ENCODE data around the gene OR2T29. TPM values are rescaled to one million over a fixed set of nuclear protein-coding genes. Genes with fewer than 3 reads are reported as not detected.

The OR2T29 gene
- total and polyA plus RNA-seq, 2 of the 8 experiments (the other 6 are each of a cell fraction or from before 2014, with no cell fraction given) = not detected

DNA sequence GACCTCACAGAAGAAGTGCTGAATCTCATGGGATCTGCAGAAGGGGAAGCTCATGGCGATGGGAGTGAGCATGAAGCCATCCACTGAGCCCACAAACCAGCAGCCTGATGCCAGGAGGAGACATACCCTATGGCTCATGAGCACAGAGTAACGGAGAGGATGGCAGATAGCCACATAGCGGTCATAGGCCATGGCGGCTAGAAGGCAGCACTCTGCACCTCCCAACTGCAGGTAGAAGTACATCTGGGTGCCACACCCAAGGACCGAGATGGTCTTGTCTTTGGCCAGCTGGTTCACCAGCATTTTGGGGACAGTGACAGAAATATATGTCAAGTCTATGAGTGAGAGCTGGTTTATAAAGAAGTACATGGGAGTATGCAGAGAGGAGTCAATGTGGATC lies 30.7 kb upstream of the OR2T29 start:
- no peak overlapping the region for H2BK5ac ChIP-seq (ENCODE audit: low read depth, low read length)
- no peaks in the 10 kb centered on the region for H3K36me3 ChIP-seq (ENCODE audit: control insufficient read depth in 2 of 4, insufficient read depth in 4 of 4, low read length in 3 of 4)
- H3K18ac ChIP-seq (ENCODE audit: extremely low read depth, low read length) = no peak overlapping the region
- CTCF ChIA-PET (ENCODE audit: partially characterized antibody) = no interaction called here
- no peak overlapping the region for H3K4me3 ChIP-seq (ENCODE audit: extremely low read depth in 1 of 4, insufficient read depth in 2 of 4, low read depth in 3 of 4, low read length in 4 of 4)
- H4K91ac ChIP-seq (replicated peaks; ENCODE audit: insufficient read length, low read length) = no peak overlapping the region
- H3K9me3 ChIP-seq (ENCODE audit: insufficient read depth in 2 of 2, low read depth in 1 of 2, low read length in 1 of 2) = peaks cover 64 to 66% of the 10 kb centered on the region in 2 experiments
- H2BK20ac ChIP-seq (ENCODE audit: low read length) = no peak overlapping the region
- H3K23me2 ChIP-seq (ENCODE audit: low read depth, low read length) = no peaks in the 10 kb centered on the region
- no peak for FAIRE-seq
- no peak overlapping the region for H2AFZ ChIP-seq (ENCODE audit: low read length)
- H3K79me2 ChIP-seq (ENCODE audit: control insufficient read depth in 1 of 2, insufficient read depth in 2 of 2, low read length in 2 of 2) = no peaks in the 10 kb centered on the region
- H2BK120ac ChIP-seq (replicated peaks; ENCODE audit: low read depth, low read length) = no peak overlapping the region
- H2BK15ac ChIP-seq (ENCODE audit: low read length) = no peak overlapping the region
- H3K56ac ChIP-seq (replicated peaks; ENCODE audit: insufficient read length, low read depth, low read length) = no peak overlapping the region
- H3K4ac ChIP-seq (replicated peaks; ENCODE audit: insufficient read length, low read depth, low read length) = no peak overlapping the region
- H3K23ac ChIP-seq (ENCODE audit: insufficient read length) = no peak overlapping the region
- no peaks in the 10 kb centered on the region for H3K4me1 ChIP-seq (replicated peaks in 1 of 4; ENCODE audit: control insufficient read depth in 3 of 4, insufficient read depth in 4 of 4, low read length in 3 of 4)
- H3K27me3 ChIP-seq (replicated peaks in 1 of 4; ENCODE audit: control insufficient read depth in 3 of 4, extremely low read depth in 1 of 4, insufficient read depth in 3 of 4, low read length in 3 of 4) = no peaks in the 10 kb centered on the region
- no peak overlapping the region for H2AK5ac ChIP-seq (ENCODE audit: low read depth, low read length)
- no peak overlapping the region for H4K5ac ChIP-seq (ENCODE audit: insufficient read length, low read depth, low read length)
- H3K14ac ChIP-seq (ENCODE audit: insufficient read length) = no peak overlapping the region
- POLR2A ChIA-PET (ENCODE audit: partially characterized antibody) = no interaction called here
- 63% methylated on average over 5 of the region's 5 CpGs; no CpG with 5 or more reads in 1 of the 2 experiments for WGBS, 2 experiments (ENCODE audit: extremely low coverage in 1 of 2, insufficient coverage in 1 of 2, insufficient read length in 1 of 2, insufficient replicate concordance in 2 of 2, low coverage in 1 of 2, low lambda C conversion rate in 2 of 2, missing lambda C conversion rate in 1 of 2)
- no peaks in the 10 kb centered on the region for H4K20me1 ChIP-seq (replicated peaks in 1 of 2; ENCODE audit: control insufficient read depth in 1 of 2, insufficient read depth in 2 of 2, low read length in 2 of 2)
- no peaks in the 10 kb centered on the region for H3K79me1 ChIP-seq (ENCODE audit: low read depth, low read length)
- H4K8ac ChIP-seq (ENCODE audit: extremely low read depth, insufficient read depth, low read length) = no peak overlapping the region
- H3K27ac ChIP-seq (ENCODE audit: low read depth, low read length) = no peak overlapping the region
- no peak overlapping the region for H2BK12ac ChIP-seq (ENCODE audit: low read depth, low read length)
- no peak overlapping the region for H3K4me2 ChIP-seq (ENCODE audit: insufficient read depth in 1 of 2, low read depth in 2 of 2, low read length in 2 of 2)
- no peak for DNase-seq (ENCODE audit: low read depth in 1 of 2, low spot score in 2 of 2)
- no peak for TF ChIP-seq NRF1 (IDR thresholded peaks at IDR 0.05; ENCODE audit: low read depth, low read length)
- TF ChIP-seq POLR2A (IDR thresholded peaks at IDR 0.05; ENCODE audit: control extremely low read depth in 1 of 2, low read depth in 2 of 2, low read length in 2 of 2) = no peak
- TF ChIP-seq CHD1 (IDR thresholded peaks at IDR 0.05; ENCODE audit: low read depth, low read length) = no peak
- TF ChIP-seq TEAD4 (IDR thresholded peaks at IDR 0.05; ENCODE audit: low read depth, low read length) = no peak
- no peak for TF ChIP-seq CBX5 (IDR thresholded peaks at IDR 0.05; ENCODE audit: low read depth, low read length)
- no peak for TF ChIP-seq KDM1A (IDR thresholded peaks at IDR 0.05; ENCODE audit: borderline replicate concordance, low read length)
- no peak for TF ChIP-seq TAF7 (optimal IDR thresholded peaks at IDR 0.05; ENCODE audit: borderline replicate concordance, low read depth, low read length)
- TF ChIP-seq NANOG (IDR thresholded peaks at IDR 0.05; ENCODE audit: insufficient read depth, low read depth, low read length, poor library complexity, severe bottlenecking) = no peak
- no peak for TF ChIP-seq SUZ12 (IDR thresholded peaks at IDR 0.05; ENCODE audit: low read length)
- no peak for TF ChIP-seq KDM5A (IDR thresholded peaks at IDR 0.05; ENCODE audit: low read length)
- TF ChIP-seq JUN (IDR thresholded peaks at IDR 0.05; ENCODE audit: low read depth, low read length) = no peak
- no peak overlapping the region for H3K9ac ChIP-seq (replicated peaks in 1 of 4; ENCODE audit: extremely low read depth in 1 of 4, low read depth in 3 of 4, low read length in 3 of 4)
